ENCODE results near the gene SNX30. TPM values are rescaled to one million over a fixed set of nuclear protein-coding genes. Genes with fewer than 3 reads are reported as not detected.

Gene SNX30
- total RNA-seq, 1 donor from 2014 or later: 7.9 TPM

GRCh38 chr9:112872019-112872418 lies 121.5 kb downstream of the SNX30 start:
- Histone ChIP-seq H3K9me3 (no peaks in the 10 kb centered on the region), H3K4me1 (no peaks in the 10 kb centered on the region), H3K27me3 (no peaks in the 10 kb centered on the region), H3K36me3 (peaks cover 0 to 8% of the 10 kb centered on the region in 2 donors), H3K27ac (no peak overlapping the region), H3K4me3 (no peak overlapping the region)
- TF ChIP-seq POLR2AphosphoS5 (IDR thresholded peaks at IDR 0.05; ENCODE audit: insufficient read depth in 1 of 2, low read depth in 1 of 2) (no peak), POLR2A (IDR thresholded peaks at IDR 0.05) (no peak)
- TF ChIP-seq, protein P1, sequence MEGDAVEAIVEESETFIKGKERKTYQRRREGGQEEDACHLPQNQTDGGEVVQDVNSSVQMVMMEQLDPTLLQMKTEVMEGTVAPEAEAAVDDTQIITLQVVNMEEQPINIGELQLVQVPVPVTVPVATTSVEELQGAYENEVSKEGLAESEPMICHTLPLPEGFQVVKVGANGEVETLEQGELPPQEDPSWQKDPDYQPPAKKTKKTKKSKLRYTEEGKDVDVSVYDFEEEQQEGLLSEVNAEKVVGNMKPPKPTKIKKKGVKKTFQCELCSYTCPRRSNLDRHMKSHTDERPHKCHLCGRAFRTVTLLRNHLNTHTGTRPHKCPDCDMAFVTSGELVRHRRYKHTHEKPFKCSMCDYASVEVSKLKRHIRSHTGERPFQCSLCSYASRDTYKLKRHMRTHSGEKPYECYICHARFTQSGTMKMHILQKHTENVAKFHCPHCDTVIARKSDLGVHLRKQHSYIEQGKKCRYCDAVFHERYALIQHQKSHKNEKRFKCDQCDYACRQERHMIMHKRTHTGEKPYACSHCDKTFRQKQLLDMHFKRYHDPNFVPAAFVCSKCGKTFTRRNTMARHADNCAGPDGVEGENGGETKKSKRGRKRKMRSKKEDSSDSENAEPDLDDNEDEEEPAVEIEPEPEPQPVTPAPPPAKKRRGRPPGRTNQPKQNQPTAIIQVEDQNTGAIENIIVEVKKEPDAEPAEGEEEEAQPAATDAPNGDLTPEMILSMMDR (IDR thresholded peaks at IDR 0.05): no peak
- intact Hi-C loops (cut with DNase I): no loop called here
- no peak for DNase-seq (ENCODE audit: extremely low spot score in 2 of 2)

GRCh38 chr9:112873773-112874405 lies 123.3 kb downstream of the SNX30 start:
- no peak for DNase-seq (ENCODE audit: extremely low spot score in 2 of 2)
- no peak for TF ChIP-seq POLR2AphosphoS5 (IDR thresholded peaks at IDR 0.05; ENCODE audit: insufficient read depth in 1 of 2, low read depth in 1 of 2)
- no peak for TF ChIP-seq POLR2A (IDR thresholded peaks at IDR 0.05)
- TF ChIP-seq, protein P1 (IDR thresholded peaks at IDR 0.05): no peak
- intact Hi-C loops (cut with DNase I): no loop called here
- Histone ChIP-seq H3K27ac (no peak overlapping the region), H3K4me1 (no peaks in the 10 kb centered on the region), H3K4me3 (no peak overlapping the region), H3K27me3 (no peaks in the 10 kb centered on the region), H3K9me3 (no peaks in the 10 kb centered on the region), H3K36me3 (peaks cover 0 to 4% of the 10 kb centered on the region in 2 donors)

- no peak for TF ChIP-seq POLR2AphosphoS5 (IDR thresholded peaks at IDR 0.05; ENCODE audit: insufficient read depth in 1 of 2, low read depth in 1 of 2)
- no peak for TF ChIP-seq POLR2A (IDR thresholded peaks at IDR 0.05)
- intact Hi-C loops (cut with DNase I): no loop called here
- H3K36me3 ChIP-seq: no peaks in the 10 kb centered on the region
These were observed 128.2 kb downstream of the SNX30 start for GRCh38 chr9:112878752-112879151.

DNA sequence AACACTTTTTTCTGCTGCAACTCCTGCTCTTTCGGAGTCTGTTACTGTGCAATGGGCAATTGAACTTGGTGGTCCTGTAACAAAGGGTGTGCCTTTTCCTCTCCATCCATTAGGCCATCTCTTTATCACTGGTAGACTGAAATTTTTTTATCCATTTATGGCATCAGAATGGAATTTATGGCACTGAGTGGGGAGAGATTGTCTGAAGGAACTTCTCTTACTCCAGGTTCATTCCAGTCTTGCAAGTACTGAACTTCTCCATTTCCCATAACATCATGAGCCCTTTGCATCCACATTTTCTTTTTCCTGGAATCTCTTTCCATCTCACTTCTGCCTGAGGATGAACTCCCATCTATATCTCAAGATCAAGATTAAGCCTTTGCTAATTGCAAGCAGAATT lies 130.1 kb downstream of the SNX30 start:
- H3K27ac ChIP-seq: no peak overlapping the region
- H3K27me3 ChIP-seq: no peaks in the 10 kb centered on the region
- H3K4me3 ChIP-seq: no peak overlapping the region
- TF ChIP-seq POLR2AphosphoS5 (IDR thresholded peaks at IDR 0.05; ENCODE audit: insufficient read depth in 1 of 2, low read depth in 1 of 2): no peak
- intact Hi-C loops (cut with DNase I): no loop called here
- no peaks in the 10 kb centered on the region for H3K4me1 ChIP-seq
- no peak for DNase-seq (ENCODE audit: extremely low spot score in 2 of 2)
- no peaks in the 10 kb centered on the region for H3K36me3 ChIP-seq
- H3K9me3 ChIP-seq: no peaks in the 10 kb centered on the region

More at GRCh38 chr9:112878752-112879151, 128.2 kb downstream of the SNX30 start:
- no peaks in the 10 kb centered on the region for H3K9me3 ChIP-seq
- no peak for DNase-seq (ENCODE audit: extremely low spot score in 2 of 2)
- no peak overlapping the region for H3K4me3 ChIP-seq
- no peak overlapping the region for H3K27ac ChIP-seq
- H3K27me3 ChIP-seq: no peaks in the 10 kb centered on the region
- H3K4me1 ChIP-seq: no peaks in the 10 kb centered on the region

GRCh38 chr9:112881331-112881730 lies 130.8 kb downstream of the SNX30 start:
- no peak overlapping the region for H3K27ac ChIP-seq
- DNase-seq (ENCODE audit: extremely low spot score in 2 of 2): no peak
- no peaks in the 10 kb centered on the region for H3K4me1 ChIP-seq
- no peaks in the 10 kb centered on the region for H3K36me3 ChIP-seq
- no peaks in the 10 kb centered on the region for H3K27me3 ChIP-seq
- no peak overlapping the region for H3K4me3 ChIP-seq
- TF ChIP-seq POLR2AphosphoS5 (IDR thresholded peaks at IDR 0.05; ENCODE audit: insufficient read depth in 1 of 2, low read depth in 1 of 2): no peak
- TF ChIP-seq POLR2A (IDR thresholded peaks at IDR 0.05): no peak
- TF ChIP-seq, protein P1 (IDR thresholded peaks at IDR 0.05): no peak
- intact Hi-C loops (cut with DNase I): no loop called here
- H3K9me3 ChIP-seq: no peaks in the 10 kb centered on the region

- no peaks in the 10 kb centered on the region for H3K4me1 ChIP-seq
These were observed 133.5 kb downstream of the SNX30 start for GRCh38 chr9:112884101-112884500.

More at GRCh38 chr9:112884101-112884500, 133.5 kb downstream of the SNX30 start:
- DNase-seq (ENCODE audit: extremely low spot score in 2 of 2): no peak
- H3K27me3 ChIP-seq: no peaks in the 10 kb centered on the region
- H3K27ac ChIP-seq: no peak overlapping the region
- TF ChIP-seq POLR2AphosphoS5 (IDR thresholded peaks at IDR 0.05; ENCODE audit: insufficient read depth in 1 of 2, low read depth in 1 of 2): no peak
- TF ChIP-seq, protein P1 (IDR thresholded peaks at IDR 0.05): no peak
- no peaks in the 10 kb centered on the region for H3K36me3 ChIP-seq
- intact Hi-C loops (cut with DNase I): no loop called here
- no peaks in the 10 kb centered on the region for H3K9me3 ChIP-seq
- no peak overlapping the region for H3K4me3 ChIP-seq

All from vagina (tissue), 2 donors.